WTC11 (cell line): Measurements from ENCODE around the gene CNTNAP2. TPM values are rescaled to one million over a fixed set of nuclear protein-coding genes. Genes with fewer than 3 reads are reported as not detected.

Experiments
- ATAC-seq: fragments of 200-7000 bp; cut with Tn5 transposase; 2 replicates; pipeline ENCODE4 v1.10.0; 2021; ENCODE audit warnings: mild to moderate bottlenecking, moderate library complexity
- CTCF ChIA-PET: fragments of 300-600 bp; sonication (Branson Sonifier 250); formaldehyde crosslinking; loops from one replicate; lab custom pipeline; 2021; ENCODE audit warnings: antibody characterized with exemption; lab: Charles Lee
- POLR2A ChIA-PET: fragments of 350-600 bp; sonication (Branson Sonifier 250); formaldehyde crosslinking; loops from one replicate; lab custom pipeline; 2021; ENCODE audit warnings: antibody characterized with exemption; lab: Charles Lee
- DNase-seq: peaks from one replicate; pipeline ENCODE4 v3.0.0; 2021; ENCODE audit warnings: low spot score
- H3K27ac Mint-ChIP-seq: 2 replicates; pipeline ENCODE4 v1.8.0; 2021; ENCODE audit warnings: mixed read lengths
- H3K27me3 Mint-ChIP-seq: 2 replicates; pipeline ENCODE4 v1.8.0; 2021; ENCODE audit warnings: low read depth, mild to moderate bottlenecking, moderate library complexity, mixed read lengths
- H3K36me3 Mint-ChIP-seq: 2 replicates; pipeline ENCODE4 v1.8.0; 2021; ENCODE audit warnings: mixed read lengths
- H3K4me1 Mint-ChIP-seq: 2 replicates; pipeline ENCODE4 v1.8.0; 2022; ENCODE audit warnings: mixed read lengths
- H3K4me3 Mint-ChIP-seq: 2 replicates; pipeline ENCODE4 v1.8.0; 2021; ENCODE audit warnings: mild to moderate bottlenecking, moderate library complexity, mixed read lengths
- H3K9me3 Mint-ChIP-seq: 2 replicates; pipeline ENCODE4 v1.8.0; 2021; ENCODE audit warnings: mixed read lengths
- CBFB ChIP-seq: sonication (generic); formaldehyde crosslinking; IDR thresholded peaks from 2 replicates; pipeline ENCODE4 v1.8.1; 2022; ENCODE audit warnings: mild to moderate bottlenecking, low read depth, missing genetic modification reagents
- EMX1 ChIP-seq: fragments of 250-450 bp; sonication (Bioruptor Pico); IDR thresholded peaks from 2 replicates; pipeline ENCODE4 v1.8.0; 2021; ENCODE audit warnings: mild to moderate bottlenecking
- ETV6 ChIP-seq: sonication (generic); formaldehyde crosslinking; IDR thresholded peaks from 2 replicates; pipeline ENCODE4 v1.8.1; 2022; ENCODE audit warnings: mild to moderate bottlenecking, missing genetic modification reagents
- GTF2I ChIP-seq: fragments of 250-450 bp; sonication (Bioruptor Pico); conservative IDR thresholded peaks from 2 replicates; pipeline ENCODE4 v1.4.0; 2021; ENCODE audit warnings: mild to moderate bottlenecking
- HMGA2 ChIP-seq: fragments of 250-450 bp; sonication (Bioruptor Pico); IDR thresholded peaks from 2 replicates; pipeline ENCODE4 v1.4.0; 2021; ENCODE audit warnings: mild to moderate bottlenecking, moderate library complexity
- RELA ChIP-seq: sonication (generic); formaldehyde crosslinking; IDR thresholded peaks from 2 replicates; pipeline ENCODE4 v1.8.1; 2022; ENCODE audit warnings: missing genetic modification reagents, mild to moderate bottlenecking, borderline replicate concordance
- SMAD4 ChIP-seq: sonication (generic); formaldehyde crosslinking; IDR thresholded peaks from 2 replicates; pipeline ENCODE4 v1.8.0; 2022; ENCODE audit warnings: mild to moderate bottlenecking, missing genetic modification reagents
- TCF7 ChIP-seq: sonication (generic); formaldehyde crosslinking; IDR thresholded peaks from 2 replicates; pipeline ENCODE4 v1.8.0; 2022; ENCODE audit warnings: mild to moderate bottlenecking, low read depth, missing genetic modification reagents, moderate library complexity
- ZNF138 ChIP-seq: sonication (generic); formaldehyde crosslinking; conservative IDR thresholded peaks from 2 replicates; pipeline ENCODE4 v1.8.1; 2022; ENCODE audit warnings: mild to moderate bottlenecking, moderate library complexity, missing genetic modification reagents
- ZNF219 ChIP-seq: sonication (generic); formaldehyde crosslinking; IDR thresholded peaks from 2 replicates; pipeline ENCODE4 v1.8.0; 2023; ENCODE audit warnings: missing genetic modification reagents, mild to moderate bottlenecking, borderline replicate concordance
- ZNF232 ChIP-seq: sonication (generic); formaldehyde crosslinking; IDR thresholded peaks from 2 replicates; pipeline ENCODE4 v1.8.0; 2022; ENCODE audit warnings: mild to moderate bottlenecking, missing genetic modification reagents
- ZNF263 ChIP-seq: sonication (generic); formaldehyde crosslinking; IDR thresholded peaks from 2 replicates; pipeline ENCODE4 v1.8.1; 2022; ENCODE audit warnings: low read depth, mild to moderate bottlenecking, moderate library complexity, missing genetic modification reagents
- total RNA-seq: library from RNA; stranded (reverse); gene quantifications from 3 replicates; pipeline ENCODE4 v1.2.3, GENCODE V29; 2021
- TF ChIP-seq, protein P1 (sequence below): sonication (generic); formaldehyde crosslinking; IDR thresholded peaks from 2 replicates; pipeline ENCODE4 v1.8.1; 2023; ENCODE audit warnings: mild to moderate bottlenecking, moderate library complexity, missing genetic modification reagents
- TF ChIP-seq, protein P2 (sequence below): sonication (generic); formaldehyde crosslinking; IDR thresholded peaks from 2 replicates; pipeline ENCODE4 v1.8.1; 2023; ENCODE audit warnings: mild to moderate bottlenecking, missing genetic modification reagents, borderline replicate concordance
- TF ChIP-seq, protein P3 (sequence below): sonication (generic); formaldehyde crosslinking; IDR thresholded peaks from 2 replicates; pipeline ENCODE4 v1.8.0; 2022; ENCODE audit warnings: mild to moderate bottlenecking, missing genetic modification reagents
- TF ChIP-seq, protein P4 (sequence below): sonication (generic); formaldehyde crosslinking; IDR thresholded peaks from 2 replicates; pipeline ENCODE4 v1.8.1; 2022; ENCODE audit warnings: missing genetic modification reagents, borderline replicate concordance
- TF ChIP-seq, protein P5 (sequence below): sonication (generic); formaldehyde crosslinking; IDR thresholded peaks from 2 replicates; pipeline ENCODE4 v1.8.1; 2022; ENCODE audit warnings: low read depth, missing genetic modification reagents, borderline replicate concordance
- TF ChIP-seq, protein P6 (sequence below): fragments of 250-450 bp; sonication (Bioruptor Pico); IDR thresholded peaks from 2 replicates; pipeline ENCODE4 v1.9.0; 2021; ENCODE audit warnings: moderate library complexity, mild to moderate bottlenecking, inconsistent platforms, borderline replicate concordance

Gene CNTNAP2
- total RNA-seq, 1 experiment from 2014 or later: 63.8 TPM

DNA sequence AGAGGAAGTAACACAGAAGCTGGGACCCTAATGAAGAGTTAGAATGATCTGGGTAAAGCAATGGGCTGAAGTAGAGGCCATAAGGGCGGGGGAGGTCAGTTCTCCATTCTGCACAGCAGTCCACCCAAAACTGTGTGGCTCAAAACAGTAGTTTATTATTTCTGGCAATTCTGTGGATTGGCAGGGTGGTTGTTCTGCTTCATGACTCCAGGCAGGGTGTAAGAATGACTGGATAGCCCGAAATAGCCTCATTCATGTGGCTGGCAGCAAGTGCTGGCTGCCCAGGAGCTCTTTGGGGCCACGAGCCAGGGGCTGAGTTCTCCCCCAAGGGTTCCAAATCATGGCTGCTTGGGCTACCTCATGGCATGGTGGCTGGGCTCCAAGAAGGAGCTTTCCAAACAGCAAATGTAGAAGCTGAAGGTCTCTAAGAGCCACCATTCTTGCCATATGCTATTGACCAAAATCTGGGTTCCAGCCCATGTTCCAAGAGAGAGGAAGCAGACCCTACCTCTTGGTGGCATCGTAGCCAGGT, 2158.8 kb downstream of the CNTNAP2 start (continued):
- TF ChIP-seq, protein P1, sequence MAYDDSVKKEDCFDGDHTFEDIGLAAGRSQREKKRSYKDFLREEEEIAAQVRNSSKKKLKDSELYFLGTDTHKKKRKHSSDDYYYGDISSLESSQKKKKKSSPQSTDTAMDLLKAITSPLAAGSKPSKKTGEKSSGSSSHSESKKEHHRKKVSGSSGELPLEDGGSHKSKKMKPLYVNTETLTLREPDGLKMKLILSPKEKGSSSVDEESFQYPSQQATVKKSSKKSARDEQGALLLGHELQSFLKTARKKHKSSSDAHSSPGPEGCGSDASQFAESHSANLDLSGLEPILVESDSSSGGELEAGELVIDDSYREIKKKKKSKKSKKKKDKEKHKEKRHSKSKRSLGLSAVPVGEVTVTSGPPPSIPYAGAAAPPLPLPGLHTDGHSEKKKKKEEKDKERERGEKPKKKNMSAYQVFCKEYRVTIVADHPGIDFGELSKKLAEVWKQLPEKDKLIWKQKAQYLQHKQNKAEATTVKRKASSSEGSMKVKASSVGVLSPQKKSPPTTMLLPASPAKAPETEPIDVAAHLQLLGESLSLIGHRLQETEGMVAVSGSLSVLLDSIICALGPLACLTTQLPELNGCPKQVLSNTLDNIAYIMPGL: no peak
- TF ChIP-seq, protein P2, sequence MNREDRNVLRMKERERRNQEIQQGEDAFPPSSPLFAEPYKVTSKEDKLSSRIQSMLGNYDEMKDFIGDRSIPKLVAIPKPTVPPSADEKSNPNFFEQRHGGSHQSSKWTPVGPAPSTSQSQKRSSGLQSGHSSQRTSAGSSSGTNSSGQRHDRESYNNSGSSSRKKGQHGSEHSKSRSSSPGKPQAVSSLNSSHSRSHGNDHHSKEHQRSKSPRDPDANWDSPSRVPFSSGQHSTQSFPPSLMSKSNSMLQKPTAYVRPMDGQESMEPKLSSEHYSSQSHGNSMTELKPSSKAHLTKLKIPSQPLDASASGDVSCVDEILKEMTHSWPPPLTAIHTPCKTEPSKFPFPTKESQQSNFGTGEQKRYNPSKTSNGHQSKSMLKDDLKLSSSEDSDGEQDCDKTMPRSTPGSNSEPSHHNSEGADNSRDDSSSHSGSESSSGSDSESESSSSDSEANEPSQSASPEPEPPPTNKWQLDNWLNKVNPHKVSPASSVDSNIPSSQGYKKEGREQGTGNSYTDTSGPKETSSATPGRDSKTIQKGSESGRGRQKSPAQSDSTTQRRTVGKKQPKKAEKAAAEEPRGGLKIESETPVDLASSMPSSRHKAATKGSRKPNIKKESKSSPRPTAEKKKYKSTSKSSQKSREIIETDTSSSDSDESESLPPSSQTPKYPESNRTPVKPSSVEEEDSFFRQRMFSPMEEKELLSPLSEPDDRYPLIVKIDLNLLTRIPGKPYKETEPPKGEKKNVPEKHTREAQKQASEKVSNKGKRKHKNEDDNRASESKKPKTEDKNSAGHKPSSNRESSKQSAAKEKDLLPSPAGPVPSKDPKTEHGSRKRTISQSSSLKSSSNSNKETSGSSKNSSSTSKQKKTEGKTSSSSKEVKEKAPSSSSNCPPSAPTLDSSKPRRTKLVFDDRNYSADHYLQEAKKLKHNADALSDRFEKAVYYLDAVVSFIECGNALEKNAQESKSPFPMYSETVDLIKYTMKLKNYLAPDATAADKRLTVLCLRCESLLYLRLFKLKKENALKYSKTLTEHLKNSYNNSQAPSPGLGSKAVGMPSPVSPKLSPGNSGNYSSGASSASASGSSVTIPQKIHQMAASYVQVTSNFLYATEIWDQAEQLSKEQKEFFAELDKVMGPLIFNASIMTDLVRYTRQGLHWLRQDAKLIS (CRISPR knock-in tag): no peak
- TF ChIP-seq CBFB (CRISPR knock-in tag) (no peak), GTF2I (no peak), HMGA2 (CRISPR knock-in tag) (no peak)
- TF ChIP-seq, protein P3, sequence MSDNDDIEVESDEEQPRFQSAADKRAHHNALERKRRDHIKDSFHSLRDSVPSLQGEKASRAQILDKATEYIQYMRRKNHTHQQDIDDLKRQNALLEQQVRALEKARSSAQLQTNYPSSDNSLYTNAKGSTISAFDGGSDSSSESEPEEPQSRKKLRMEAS (CRISPR knock-in tag): no peak

DNA sequence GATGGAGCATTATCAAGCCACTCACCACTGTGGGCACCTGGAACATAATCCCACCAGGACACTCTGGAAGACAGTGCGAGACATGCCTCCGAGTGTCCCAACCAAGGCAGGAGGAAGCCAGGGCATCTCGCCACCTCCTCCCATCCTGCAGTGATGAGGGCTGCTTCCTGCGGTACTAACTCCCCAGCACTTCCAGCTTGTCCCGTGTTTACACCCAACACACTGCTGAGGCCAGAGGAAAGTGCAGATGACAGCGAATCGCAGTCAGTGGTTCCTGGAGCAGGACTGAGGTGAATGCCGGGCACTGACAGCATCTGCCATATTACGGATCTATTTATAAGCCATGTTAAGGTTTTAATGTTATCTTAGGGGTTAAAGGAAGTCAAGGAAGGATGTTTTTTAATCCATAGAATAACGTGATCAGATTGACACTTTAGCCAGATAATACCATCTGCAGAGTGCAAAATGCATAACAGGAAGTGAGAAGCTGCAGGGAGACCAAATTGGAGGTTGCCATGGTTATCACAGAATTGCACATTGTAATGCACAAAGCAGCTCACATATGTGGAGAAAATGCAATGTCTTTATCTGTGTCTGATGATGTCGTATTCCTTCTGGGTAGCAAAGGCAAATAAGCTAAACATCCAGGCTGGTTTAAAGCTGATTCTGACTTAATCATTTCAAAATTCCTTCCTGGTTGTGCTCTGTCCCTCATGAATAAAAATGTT, 2159.9 kb downstream of the CNTNAP2 start:
- POLR2A ChIA-PET: no interaction called here
- TF ChIP-seq, protein P4, sequence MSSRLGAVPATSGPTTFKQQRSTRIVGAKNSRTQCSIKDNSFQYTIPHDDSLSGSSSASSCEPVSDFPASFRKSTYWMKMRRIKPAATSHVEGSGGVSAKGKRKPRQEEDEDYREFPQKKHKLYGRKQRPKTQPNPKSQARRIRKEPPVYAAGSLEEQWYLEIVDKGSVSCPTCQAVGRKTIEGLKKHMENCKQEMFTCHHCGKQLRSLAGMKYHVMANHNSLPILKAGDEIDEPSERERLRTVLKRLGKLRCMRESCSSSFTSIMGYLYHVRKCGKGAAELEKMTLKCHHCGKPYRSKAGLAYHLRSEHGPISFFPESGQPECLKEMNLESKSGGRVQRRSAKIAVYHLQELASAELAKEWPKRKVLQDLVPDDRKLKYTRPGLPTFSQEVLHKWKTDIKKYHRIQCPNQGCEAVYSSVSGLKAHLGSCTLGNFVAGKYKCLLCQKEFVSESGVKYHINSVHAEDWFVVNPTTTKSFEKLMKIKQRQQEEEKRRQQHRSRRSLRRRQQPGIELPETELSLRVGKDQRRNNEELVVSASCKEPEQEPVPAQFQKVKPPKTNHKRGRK (CRISPR knock-in tag): no peak
- no peak for TF ChIP-seq ZNF263 (CRISPR knock-in tag)
- TF ChIP-seq ZNF219 (CRISPR knock-in tag): no peak
- TF ChIP-seq ZNF138: no peak
- TF ChIP-seq, protein P2 (CRISPR knock-in tag): no peak
- no peak for TF ChIP-seq RELA (CRISPR knock-in tag)
- TF ChIP-seq SMAD4 (CRISPR knock-in tag): no peak
- no peak for TF ChIP-seq ZNF232 (CRISPR knock-in tag)
- no peak for TF ChIP-seq TCF7 (CRISPR knock-in tag)
- TF ChIP-seq EMX1 (CRISPR knock-in tag): no peak
- TF ChIP-seq, protein P5, sequence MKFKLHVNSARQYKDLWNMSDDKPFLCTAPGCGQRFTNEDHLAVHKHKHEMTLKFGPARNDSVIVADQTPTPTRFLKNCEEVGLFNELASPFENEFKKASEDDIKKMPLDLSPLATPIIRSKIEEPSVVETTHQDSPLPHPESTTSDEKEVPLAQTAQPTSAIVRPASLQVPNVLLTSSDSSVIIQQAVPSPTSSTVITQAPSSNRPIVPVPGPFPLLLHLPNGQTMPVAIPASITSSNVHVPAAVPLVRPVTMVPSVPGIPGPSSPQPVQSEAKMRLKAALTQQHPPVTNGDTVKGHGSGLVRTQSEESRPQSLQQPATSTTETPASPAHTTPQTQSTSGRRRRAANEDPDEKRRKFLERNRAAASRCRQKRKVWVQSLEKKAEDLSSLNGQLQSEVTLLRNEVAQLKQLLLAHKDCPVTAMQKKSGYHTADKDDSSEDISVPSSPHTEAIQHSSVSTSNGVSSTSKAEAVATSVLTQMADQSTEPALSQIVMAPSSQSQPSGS (CRISPR knock-in tag): no peak
- TF ChIP-seq, protein P6, sequence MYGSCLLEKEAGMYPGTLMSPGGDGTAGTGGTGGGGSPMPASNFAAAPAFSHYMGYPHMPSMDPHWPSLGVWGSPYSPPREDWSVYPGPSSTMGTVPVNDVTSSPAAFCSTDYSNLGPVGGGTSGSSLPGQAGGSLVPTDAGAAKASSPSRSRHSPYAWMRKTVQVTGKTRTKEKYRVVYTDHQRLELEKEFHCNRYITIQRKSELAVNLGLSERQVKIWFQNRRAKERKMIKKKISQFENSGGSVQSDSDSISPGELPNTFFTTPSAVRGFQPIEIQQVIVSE (CRISPR knock-in tag): no peak
- TF ChIP-seq ETV6: no peak

More for the DNA sequence above, 2159.9 kb downstream of the CNTNAP2 start:
- Mint-ChIP-seq H3K9me3 (peaks cover 18% of the 10 kb centered on the region), H3K4me3 (no peak overlapping the region), H3K27ac (no peak overlapping the region), H3K36me3 (peaks cover 5% of the 10 kb centered on the region; the same call in 1 of the 2 replicates), H3K27me3 (peaks cover 3% of the 10 kb centered on the region), H3K4me1 (no peaks in the 10 kb centered on the region)
- ATAC-seq (no peak), DNase-seq (no peak)
- CTCF ChIA-PET: interaction anchor here (1.2 kb wide), 1 partner anchor 12 kb away, joined by 5 read pairs; no protein-coding TSS in a partner anchor
